ENCODE data around the gene HSBP1. TPM values are rescaled to one million over a fixed set of nuclear protein-coding genes. Genes with fewer than 3 reads are reported as not detected.

HSBP1 gene
- polyA plus RNA-seq, 2 of the 4 experiments (the other 2 are of a cell fraction) = 190 to 280 TPM

DNA sequence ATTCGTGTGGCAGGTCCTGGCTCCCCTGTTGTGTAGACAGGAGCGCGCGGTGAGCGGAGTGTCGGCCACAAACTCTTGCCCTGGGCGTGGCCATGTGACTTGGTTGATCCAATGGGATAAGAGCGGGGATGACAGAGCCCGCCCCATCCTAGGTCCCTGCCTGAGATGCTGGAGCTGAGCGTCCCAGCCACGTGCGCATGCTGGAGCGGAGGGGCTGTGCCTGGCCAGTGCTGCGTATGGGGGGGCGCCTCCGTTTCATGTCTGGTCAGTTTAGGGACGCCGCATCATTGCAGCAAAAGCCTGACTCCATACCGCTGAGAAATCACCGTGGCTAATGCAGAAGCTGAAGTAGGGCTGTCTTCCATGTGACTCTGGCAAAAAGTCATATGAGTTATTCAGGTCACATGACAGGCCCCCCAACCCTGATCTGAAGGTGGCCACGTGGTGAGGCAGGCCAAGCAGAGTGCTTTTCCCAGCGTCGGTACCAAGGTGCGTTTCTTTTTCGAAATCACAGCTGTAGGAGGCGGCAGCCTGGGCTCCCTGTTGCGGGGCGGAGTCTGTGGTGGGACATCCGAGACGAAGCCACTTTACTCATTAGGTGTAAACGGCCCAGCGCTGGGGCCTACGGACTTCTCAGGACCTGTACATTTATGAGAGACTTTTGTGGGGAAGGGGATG lies 22.5 kb downstream of the HSBP1 start:
- ChIA-PET POLR2A (no interaction called here), CTCF (interaction anchor here (0.9 kb wide), 1 partner anchor 48 kb away, joined by 4 read pairs; no protein-coding TSS in a partner anchor)
- Histone ChIP-seq H3K4me3 (no peak overlapping the region), H3K9me3 (no peaks in the 10 kb centered on the region), H3K4me2 (no peak overlapping the region), H3K27ac (no peak overlapping the region), H3K4me1 (peaks cover 3% of the 10 kb centered on the region; the same call in 1 of the 3 replicates)
- TF ChIP-seq MAZ (IDR thresholded peaks at IDR 0.05; ENCODE audit: borderline replicate concordance, low read depth, low read length) (no peak), EP300 (IDR thresholded peaks at IDR 0.05) (no peak), HDAC2 (IDR thresholded peaks at IDR 0.05) (no peak), EHF (CRISPR knock-in tag; IDR thresholded peaks at IDR 0.05) (no peak), MAFK (IDR thresholded peaks at IDR 0.05; ENCODE audit: partially characterized antibody) (no peak), SREBF2 (IDR thresholded peaks at IDR 0.05) (no peak), GATA3 (IDR thresholded peaks at IDR 0.05; ENCODE audit: borderline replicate concordance) (no peak)
- TF ChIP-seq, protein P1, sequence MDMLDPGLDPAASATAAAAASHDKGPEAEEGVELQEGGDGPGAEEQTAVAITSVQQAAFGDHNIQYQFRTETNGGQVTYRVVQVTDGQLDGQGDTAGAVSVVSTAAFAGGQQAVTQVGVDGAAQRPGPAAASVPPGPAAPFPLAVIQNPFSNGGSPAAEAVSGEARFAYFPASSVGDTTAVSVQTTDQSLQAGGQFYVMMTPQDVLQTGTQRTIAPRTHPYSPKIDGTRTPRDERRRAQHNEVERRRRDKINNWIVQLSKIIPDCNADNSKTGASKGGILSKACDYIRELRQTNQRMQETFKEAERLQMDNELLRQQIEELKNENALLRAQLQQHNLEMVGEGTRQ (IDR thresholded peaks at IDR 0.05) = no peak; the same call in 1 of the 2 replicates
- DNase-seq (ENCODE audit: low read depth in 1 of 2, low spot score in 1 of 2) (no peak), FAIRE-seq (no peak), ATAC-seq (no peak)
- WGBS (ENCODE audit: missing lambda C conversion rate) = 80% methylated on average over 33 of the region's 33 CpGs

DNA sequence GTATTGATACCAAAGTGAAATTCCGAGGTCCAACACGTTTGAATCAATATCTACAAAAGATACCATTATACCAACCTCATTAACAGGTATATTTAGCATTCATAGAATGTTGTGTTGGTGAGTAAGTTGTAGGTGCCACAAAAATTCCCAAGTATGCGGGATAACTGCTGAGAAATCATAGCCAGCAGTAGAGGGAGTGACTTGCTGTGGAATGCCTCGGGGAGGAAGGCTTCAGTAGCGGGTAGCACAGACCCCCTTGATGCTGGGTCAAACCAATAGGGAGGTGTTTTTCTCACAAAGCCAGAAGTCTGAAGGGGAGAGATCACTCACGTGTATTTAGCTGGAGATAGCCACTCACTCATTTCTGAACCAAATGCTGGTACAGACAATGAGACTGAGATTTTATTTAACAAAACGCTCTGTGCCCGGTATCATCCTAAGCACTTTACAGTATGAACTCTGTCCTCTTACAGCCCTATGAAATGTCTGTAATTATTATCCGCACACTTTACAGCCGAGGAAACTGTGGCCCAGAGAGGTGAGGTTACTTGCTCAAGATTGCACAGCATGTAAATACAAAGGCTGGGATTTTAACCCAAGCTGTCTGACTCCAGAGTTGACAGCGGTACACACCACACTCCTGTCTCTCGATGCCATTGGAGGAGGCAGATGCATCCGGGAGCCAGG lies 23.1 kb downstream of the HSBP1 start:
- Histone ChIP-seq H3K4me1 (peaks cover 7% of the 10 kb centered on the region; the same call in 2 of the 3 replicates), H3K27ac (no peak overlapping the region), H3K9me3 (no peaks in the 10 kb centered on the region), H3K4me3 (no peak overlapping the region), H3K4me2 (no peak overlapping the region)
- POLR2A ChIA-PET = no interaction called here
- 45% methylated on average over 13 of the region's 13 CpGs for WGBS (ENCODE audit: missing lambda C conversion rate)
- no peak for FAIRE-seq
- no peak for DNase-seq (ENCODE audit: low read depth in 1 of 2, low spot score in 1 of 2)
- CTCF ChIA-PET = no interaction called here
- TF ChIP-seq, protein P2, sequence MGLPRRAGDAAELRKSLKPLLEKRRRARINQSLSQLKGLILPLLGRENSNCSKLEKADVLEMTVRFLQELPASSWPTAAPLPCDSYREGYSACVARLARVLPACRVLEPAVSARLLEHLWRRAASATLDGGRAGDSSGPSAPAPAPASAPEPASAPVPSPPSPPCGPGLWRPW (IDR thresholded peaks at IDR 0.05) = no peak
- no peak for TF ChIP-seq TP53 (CRISPR knock-in tag; IDR thresholded peaks at IDR 0.05)
- TF ChIP-seq FOSL2 (IDR thresholded peaks at IDR 0.05) = no peak
- no peak for TF ChIP-seq FOSL2 (CRISPR knock-in tag; IDR thresholded peaks at IDR 0.05)
- TF ChIP-seq, protein P3, sequence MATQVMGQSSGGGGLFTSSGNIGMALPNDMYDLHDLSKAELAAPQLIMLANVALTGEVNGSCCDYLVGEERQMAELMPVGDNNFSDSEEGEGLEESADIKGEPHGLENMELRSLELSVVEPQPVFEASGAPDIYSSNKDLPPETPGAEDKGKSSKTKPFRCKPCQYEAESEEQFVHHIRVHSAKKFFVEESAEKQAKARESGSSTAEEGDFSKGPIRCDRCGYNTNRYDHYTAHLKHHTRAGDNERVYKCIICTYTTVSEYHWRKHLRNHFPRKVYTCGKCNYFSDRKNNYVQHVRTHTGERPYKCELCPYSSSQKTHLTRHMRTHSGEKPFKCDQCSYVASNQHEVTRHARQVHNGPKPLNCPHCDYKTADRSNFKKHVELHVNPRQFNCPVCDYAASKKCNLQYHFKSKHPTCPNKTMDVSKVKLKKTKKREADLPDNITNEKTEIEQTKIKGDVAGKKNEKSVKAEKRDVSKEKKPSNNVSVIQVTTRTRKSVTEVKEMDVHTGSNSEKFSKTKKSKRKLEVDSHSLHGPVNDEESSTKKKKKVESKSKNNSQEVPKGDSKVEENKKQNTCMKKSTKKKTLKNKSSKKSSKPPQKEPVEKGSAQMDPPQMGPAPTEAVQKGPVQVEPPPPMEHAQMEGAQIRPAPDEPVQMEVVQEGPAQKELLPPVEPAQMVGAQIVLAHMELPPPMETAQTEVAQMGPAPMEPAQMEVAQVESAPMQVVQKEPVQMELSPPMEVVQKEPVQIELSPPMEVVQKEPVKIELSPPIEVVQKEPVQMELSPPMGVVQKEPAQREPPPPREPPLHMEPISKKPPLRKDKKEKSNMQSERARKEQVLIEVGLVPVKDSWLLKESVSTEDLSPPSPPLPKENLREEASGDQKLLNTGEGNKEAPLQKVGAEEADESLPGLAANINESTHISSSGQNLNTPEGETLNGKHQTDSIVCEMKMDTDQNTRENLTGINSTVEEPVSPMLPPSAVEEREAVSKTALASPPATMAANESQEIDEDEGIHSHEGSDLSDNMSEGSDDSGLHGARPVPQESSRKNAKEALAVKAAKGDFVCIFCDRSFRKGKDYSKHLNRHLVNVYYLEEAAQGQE (IDR thresholded peaks at IDR 0.05) = no peak
- TF ChIP-seq CHD2 (IDR thresholded peaks at IDR 0.05; ENCODE audit: low read length, partially characterized antibody) = no peak
- no peak for TF ChIP-seq CBX8 (IDR thresholded peaks at IDR 0.05)
- no peak for TF ChIP-seq RAD21 (conservative IDR thresholded peaks at IDR 0.05 in 1 of 2, IDR thresholded peaks at IDR 0.05 in 1 of 2)
- no peak for TF ChIP-seq SMC3 (IDR thresholded peaks at IDR 0.05)
- TF ChIP-seq, protein P4, sequence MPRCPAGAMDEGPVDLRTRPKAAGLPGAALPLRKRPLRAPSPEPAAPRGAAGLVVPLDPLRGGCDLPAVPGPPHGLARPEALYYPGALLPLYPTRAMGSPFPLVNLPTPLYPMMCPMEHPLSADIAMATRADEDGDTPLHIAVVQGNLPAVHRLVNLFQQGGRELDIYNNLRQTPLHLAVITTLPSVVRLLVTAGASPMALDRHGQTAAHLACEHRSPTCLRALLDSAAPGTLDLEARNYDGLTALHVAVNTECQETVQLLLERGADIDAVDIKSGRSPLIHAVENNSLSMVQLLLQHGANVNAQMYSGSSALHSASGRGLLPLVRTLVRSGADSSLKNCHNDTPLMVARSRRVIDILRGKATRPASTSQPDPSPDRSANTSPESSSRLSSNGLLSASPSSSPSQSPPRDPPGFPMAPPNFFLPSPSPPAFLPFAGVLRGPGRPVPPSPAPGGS (IDR thresholded peaks at IDR 0.05) = no peak
- no peak for TF ChIP-seq HOXA7 (CRISPR knock-in tag; IDR thresholded peaks at IDR 0.05)
- TF ChIP-seq, protein P1 (IDR thresholded peaks at IDR 0.05) = no peak
- no peak for TF ChIP-seq EP300 (IDR thresholded peaks at IDR 0.05)
- TF ChIP-seq KDM1A (IDR thresholded peaks at IDR 0.05; ENCODE audit: low read depth) = no peak
- TF ChIP-seq, protein P5, sequence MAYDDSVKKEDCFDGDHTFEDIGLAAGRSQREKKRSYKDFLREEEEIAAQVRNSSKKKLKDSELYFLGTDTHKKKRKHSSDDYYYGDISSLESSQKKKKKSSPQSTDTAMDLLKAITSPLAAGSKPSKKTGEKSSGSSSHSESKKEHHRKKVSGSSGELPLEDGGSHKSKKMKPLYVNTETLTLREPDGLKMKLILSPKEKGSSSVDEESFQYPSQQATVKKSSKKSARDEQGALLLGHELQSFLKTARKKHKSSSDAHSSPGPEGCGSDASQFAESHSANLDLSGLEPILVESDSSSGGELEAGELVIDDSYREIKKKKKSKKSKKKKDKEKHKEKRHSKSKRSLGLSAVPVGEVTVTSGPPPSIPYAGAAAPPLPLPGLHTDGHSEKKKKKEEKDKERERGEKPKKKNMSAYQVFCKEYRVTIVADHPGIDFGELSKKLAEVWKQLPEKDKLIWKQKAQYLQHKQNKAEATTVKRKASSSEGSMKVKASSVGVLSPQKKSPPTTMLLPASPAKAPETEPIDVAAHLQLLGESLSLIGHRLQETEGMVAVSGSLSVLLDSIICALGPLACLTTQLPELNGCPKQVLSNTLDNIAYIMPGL (CRISPR knock-in tag; IDR thresholded peaks at IDR 0.05; ENCODE audit: borderline replicate concordance) = no peak
- no peak for TF ChIP-seq NR3C1 (IDR thresholded peaks at IDR 0.05)
- ATAC-seq = no peak
